Endodermal cell (in vitro differentiated cells): ENCODE measurements around the gene MBP. TPM values are rescaled to one million over a fixed set of nuclear protein-coding genes. Genes with fewer than 3 reads are reported as not detected.
A peak's percentile ranks its signal among the peaks of the same experiment; 100 is the strongest.

Source experiments
- DNase-seq: peaks from one replicate; pipeline ENCODE4 v3.0.0-alpha.2; 2017
- H3K27ac ChIP-seq: 2 replicates; pipeline ENCODE4 v1.5.1; 2013; ENCODE audit warnings: mild to moderate bottlenecking, low read depth, low read length, moderate library complexity
- H3K27me3 ChIP-seq: 2 replicates; pipeline ENCODE4 v1.6.1; 2013; ENCODE audit warnings: mild to moderate bottlenecking, low read length, moderate library complexity; ENCODE audit not compliant: insufficient read depth, control insufficient read depth, poor library complexity, severe bottlenecking
- H3K36me3 ChIP-seq: 2 replicates; pipeline ENCODE4 v1.7.0; 2013; ENCODE audit warnings: mild to moderate bottlenecking, low read length, moderate library complexity; ENCODE audit not compliant: control insufficient read depth, insufficient read depth
- H3K4me1 ChIP-seq: one replicate; pipeline ENCODE4 v1.7.0; 2013; ENCODE audit warnings: low read length; ENCODE audit not compliant: control insufficient read depth, insufficient read depth
- H3K4me3 ChIP-seq: 2 replicates; pipeline ENCODE4 v1.5.1; 2013; ENCODE audit warnings: mild to moderate bottlenecking, low read length, moderate library complexity
- H3K9ac ChIP-seq: 2 replicates; pipeline ENCODE4 v1.6.1; 2013; ENCODE audit warnings: mild to moderate bottlenecking, low read length, moderate library complexity; ENCODE audit not compliant: poor library complexity, severe bottlenecking; ENCODE audit errors: extremely low read depth
- H3K9me3 ChIP-seq: 2 replicates; pipeline ENCODE4 v1.6.1; 2013; ENCODE audit warnings: mild to moderate bottlenecking, low read length, moderate library complexity; ENCODE audit not compliant: control insufficient read depth
- H3K27ac Mint-ChIP-seq: 2 replicates; pipeline ENCODE4 v1.8.0; 2020; ENCODE audit warnings: mixed read lengths
- H3K27me3 Mint-ChIP-seq: 2 replicates; pipeline ENCODE4 v1.8.0; 2021; ENCODE audit warnings: mild to moderate bottlenecking, mixed read lengths; ENCODE audit not compliant: insufficient read depth
- H3K36me3 Mint-ChIP-seq: 2 replicates; pipeline ENCODE4 v1.8.0; 2020; ENCODE audit warnings: low read depth, mixed read lengths
- H3K4me1 Mint-ChIP-seq: 2 replicates; pipeline ENCODE4 v1.8.0; 2020; ENCODE audit warnings: mixed read lengths
- H3K4me3 Mint-ChIP-seq: 2 replicates; pipeline ENCODE4 v1.8.0; 2020; ENCODE audit warnings: mild to moderate bottlenecking, moderate library complexity, mixed read lengths
- H3K9me3 Mint-ChIP-seq: 2 replicates; pipeline ENCODE4 v1.8.0; 2020; ENCODE audit warnings: mild to moderate bottlenecking, mixed read lengths
- CTCF ChIP-seq: fragments of 200-600 bp; sonication (generic); conservative IDR thresholded peaks from 2 replicates; pipeline ENCODE4 v1.5.0; 2021; ENCODE audit warnings: antibody characterized with exemption, mild to moderate bottlenecking
- WGBS, 2 experiments: methylation state at CpG; one replicate each; pipeline versions ENCODE4 v1.1.5 to v1.1.7; 2013; ENCODE audit warnings: missing lambda C conversion rate in 2 of 2, mixed read lengths in 1 of 2; ENCODE audit not compliant: insufficient coverage in 1 of 2, insufficient read length in 1 of 2; 5-methylcytosine and 5-hydroxymethylcytosine counted together
- total RNA-seq, 2 donors: library from RNA; stranded (reverse); fragmentation: NEBNext Ultra II Directional in 1 of 2; extraction: Animal tissue kit (Norgen Biotek cat#: 25700) in 1 of 2; gene quantifications; 2 replicates in 1 of 2; 3 replicates in 1 of 2; pipeline ENCODE4 v1.2.1, GENCODE V29; 2021

MBP gene
- total RNA-seq, 2 donors from 2014 or later: 16.3 to 19.0 TPM

GRCh38 chr18:77112747-77113092 is 19.9 kb downstream of the MBP start:
- Mint-ChIP-seq H3K9me3 (no peaks in the 10 kb centered on the region), H3K27ac (no peak overlapping the region), H3K36me3 (peaks cover 8% of the 10 kb centered on the region), H3K27me3 (no peaks in the 10 kb centered on the region), H3K4me3 (no peak overlapping the region), H3K4me1 (peaks cover 38% of the 10 kb centered on the region)
- no peak for TF ChIP-seq CTCF
- Histone ChIP-seq H3K9me3 (no peaks in the 10 kb centered on the region), H3K27me3 (no peaks in the 10 kb centered on the region), H3K4me1 (peaks cover 14% of the 10 kb centered on the region), H3K4me3 (no peak overlapping the region), H3K36me3 (no peaks in the 10 kb centered on the region), H3K27ac (no peak overlapping the region), H3K9ac (no peak overlapping the region)
- DNase-seq: no peak
- 85 to 90% methylated on average over 6 to 7 of the region's 7 CpGs for WGBS, 2 experiments

- Histone ChIP-seq H3K9me3 (no peaks in the 10 kb centered on the region), H3K27me3 (no peaks in the 10 kb centered on the region), H3K9ac (no peak overlapping the region), H3K4me3 (no peak overlapping the region), H3K4me1 (peaks cover 14% of the 10 kb centered on the region), H3K27ac (no peak overlapping the region), H3K36me3 (no peaks in the 10 kb centered on the region)
- no peaks in the 10 kb centered on the region for H3K27me3 Mint-ChIP-seq
- H3K36me3 Mint-ChIP-seq: peaks cover 7% of the 10 kb centered on the region
- H3K4me3 Mint-ChIP-seq: no peak overlapping the region
- no peaks in the 10 kb centered on the region for H3K9me3 Mint-ChIP-seq
- H3K4me1 Mint-ChIP-seq: peaks cover 42% of the 10 kb centered on the region
- no peak overlapping the region for H3K27ac Mint-ChIP-seq
- 91 to 98% methylated on average over 11 to 43 of the region's 43 CpGs for WGBS, 2 experiments
- no peak for TF ChIP-seq CTCF
- DNase-seq: peak; percentile 46
These were observed 20.4 kb downstream of the MBP start for GRCh38 chr18:77111951-77112746.

GRCh38 chr18:77111449-77111848 is 21.1 kb downstream of the MBP start:
- H3K27ac Mint-ChIP-seq: no peak overlapping the region
- Histone ChIP-seq H3K9ac (no peak overlapping the region), H3K4me1 (peaks cover 14% of the 10 kb centered on the region), H3K27me3 (no peaks in the 10 kb centered on the region), H3K27ac (no peak overlapping the region), H3K36me3 (no peaks in the 10 kb centered on the region), H3K9me3 (no peaks in the 10 kb centered on the region), H3K4me3 (no peak overlapping the region)
- peaks cover 45% of the 10 kb centered on the region for H3K4me1 Mint-ChIP-seq
- WGBS, 2 experiments: 81 to 82% methylated on average over 5 to 11 of the region's 11 CpGs
- TF ChIP-seq CTCF: no peak
- no peaks in the 10 kb centered on the region for H3K27me3 Mint-ChIP-seq
- DNase-seq: peak; percentile 50
- H3K4me3 Mint-ChIP-seq: no peak overlapping the region
- H3K36me3 Mint-ChIP-seq: peaks cover 7% of the 10 kb centered on the region
- H3K9me3 Mint-ChIP-seq: no peaks in the 10 kb centered on the region
